Epithelial cell of alveolus of lung (primary cell): Measurements from ENCODE around the gene CACNA1C. TPM values are rescaled to one million over a fixed set of nuclear protein-coding genes. Genes with fewer than 3 reads are reported as not detected.

Experiments used
- total RNA-seq: library from RNA; depleted of rRNA; stranded (reverse); fragments of >200 nt; gene quantifications from 2 replicates; pipeline ENCODE4 v1.2.1, GENCODE V29; 2015

CACNA1C gene
- 2.6 and 4.3 TPM in 2 replicates for total RNA-seq

DNA sequence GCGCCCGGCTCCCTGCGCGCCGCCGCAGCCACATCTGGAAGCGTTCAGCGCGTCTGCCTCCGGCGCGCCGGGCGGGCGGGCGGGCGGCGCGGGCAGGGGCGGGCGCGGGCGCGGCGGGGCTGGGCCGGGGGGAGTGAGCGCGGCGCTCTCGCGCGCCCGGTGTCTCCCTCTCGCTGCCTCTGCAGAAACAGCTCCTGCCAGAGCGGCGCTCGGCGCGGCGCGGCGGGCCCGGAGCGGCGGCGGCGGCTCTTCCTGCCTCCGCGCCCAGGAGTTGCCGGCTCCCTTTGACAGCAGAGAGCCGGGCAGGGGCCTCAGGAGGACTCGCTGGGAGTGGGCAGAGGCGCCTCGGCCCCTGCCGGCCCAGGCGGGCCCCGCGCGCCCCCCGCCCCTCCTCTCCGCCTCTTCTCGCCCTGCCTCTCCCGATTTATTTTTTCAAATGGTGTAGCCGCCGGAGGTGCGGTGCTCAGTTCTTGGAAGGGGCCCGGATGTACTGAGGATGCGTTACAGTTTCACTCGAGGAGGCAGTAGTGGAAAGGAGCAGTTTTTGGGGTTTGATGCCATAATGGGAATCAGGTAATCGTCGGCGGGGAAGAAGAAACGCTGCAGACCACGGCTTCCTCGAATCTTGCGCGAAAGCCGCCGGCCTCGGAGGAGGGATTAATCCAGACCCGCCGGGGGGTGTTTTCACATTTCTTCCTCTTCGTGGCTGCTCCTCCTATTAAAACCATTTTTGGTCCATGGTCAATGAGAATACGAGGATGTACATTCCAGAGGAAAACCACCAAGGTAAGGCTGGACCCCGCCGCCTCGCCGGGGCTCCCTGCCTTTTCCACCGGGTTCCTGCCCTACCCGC is at the start of gene CACNA1C:
Gene CACNA1C (plus strand): TSS at position 162 of the 853 bp plus-strand sequence. CDS start 576 bp downstream, at position 738.

DNA sequence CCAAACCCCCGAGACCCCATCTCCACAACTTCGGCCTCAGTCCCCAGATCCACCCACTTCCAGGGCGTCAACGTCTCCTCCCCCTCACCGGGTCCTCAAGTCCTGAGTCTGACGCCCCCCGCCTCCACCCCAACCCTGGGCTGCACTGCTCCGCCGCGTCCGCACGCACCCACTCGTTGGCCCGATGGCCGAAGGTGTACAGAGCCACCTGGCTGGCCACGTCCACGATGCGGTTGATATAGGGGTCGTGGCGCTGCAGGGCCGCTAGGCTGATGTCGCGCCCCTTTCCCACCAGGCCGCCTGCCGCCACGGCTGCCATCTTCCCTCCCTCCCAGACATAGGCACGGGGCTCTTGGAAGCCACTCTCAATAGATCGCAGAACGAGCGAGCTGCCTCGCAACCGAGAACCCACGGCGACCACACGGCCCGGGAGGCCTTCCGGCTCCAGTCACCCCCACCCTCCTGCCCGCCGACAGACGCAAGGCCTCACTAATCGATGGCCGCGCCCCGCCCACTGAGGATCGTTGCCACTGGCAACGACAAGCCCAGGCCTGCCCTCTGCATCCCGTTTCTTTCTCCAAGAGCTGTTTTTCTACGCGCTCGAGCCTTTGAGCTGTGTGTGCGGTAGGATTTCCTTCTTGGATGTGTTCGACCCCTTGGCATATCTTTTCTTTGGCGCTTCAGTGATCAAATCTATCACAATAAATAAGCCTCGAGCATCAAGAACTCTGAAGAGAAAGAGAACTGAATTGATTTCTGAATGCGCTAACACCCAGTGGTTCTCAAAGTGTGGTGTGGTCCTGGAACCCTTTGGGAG is 48.5 kb upstream of the CACNA1C start, which contains the start of gene DCP1B:
Gene DCP1B (minus strand): TSS at position 345 of the 817 bp plus-strand sequence. CDS start 26 bp downstream, at position 319.

Other genes with a start within 250 kb of the CACNA1C start
- gene LRTM2, start 232.4 kb upstream of the CACNA1C start, total RNA-seq = not detected in 2 replicates
- 0.39 and 1.8 TPM in 2 replicates for gene CACNA2D4, start 134.3 kb upstream of the CACNA1C start, total RNA-seq
- gene DCP1B, start 48.5 kb upstream of the CACNA1C start, total RNA-seq = 16.4 and 27.7 TPM in 2 replicates